NOMO-1 treated with DMSO at 0.1 percent for 48 hours (cell line): Measurements from ENCODE around the gene DLGAP4.

Source experiments
- DNase-seq: peaks from one replicate; lab custom pipeline; 2025; ENCODE audit not compliant: unreplicated experiment; lab: John Stamatoyannopoulos, UW

Gene DLGAP4

GRCh38 chr20:36306553-36307411 lies 643 bp downstream of the DLGAP4 start:
- DNase-seq: no peak

- DNase-seq: no peak
Measured at GRCh38 chr20:36307412-36308325, 1.5 kb downstream of the DLGAP4 start.

GRCh38 chr20:36308353-36308752 lies 2.2 kb downstream of the DLGAP4 start:
- no peak for DNase-seq

- no peak for DNase-seq
Measured at GRCh38 chr20:36308986-36309385, 2.8 kb downstream of the DLGAP4 start.

GRCh38 chr20:36309643-36310042 lies 3.5 kb downstream of the DLGAP4 start:
- no peak for DNase-seq

- no peak for DNase-seq
Measured at GRCh38 chr20:36310215-36310981, 4.3 kb downstream of the DLGAP4 start.

- DNase-seq: no peak
Measured at GRCh38 chr20:36311141-36311853, 5.2 kb downstream of the DLGAP4 start.

- DNase-seq: no peak
Measured at GRCh38 chr20:36311854-36312723, 6.0 kb downstream of the DLGAP4 start.

- DNase-seq: no peak
Measured at GRCh38 chr20:36312724-36313441, 6.7 kb downstream of the DLGAP4 start.

GRCh38 chr20:36313476-36313875 lies 7.3 kb downstream of the DLGAP4 start:
- no peak for DNase-seq

- no peak for DNase-seq
Measured at GRCh38 chr20:36313926-36314325, 7.8 kb downstream of the DLGAP4 start.

GRCh38 chr20:36314734-36315544 lies 8.8 kb downstream of the DLGAP4 start:
- DNase-seq: no peak

- no peak for DNase-seq
Measured at GRCh38 chr20:36315545-36316351, 9.6 kb downstream of the DLGAP4 start.

GRCh38 chr20:36317675-36318074 lies 11.5 kb downstream of the DLGAP4 start:
- DNase-seq: no peak

GRCh38 chr20:36318166-36318565 lies 12.0 kb downstream of the DLGAP4 start:
- no peak for DNase-seq

GRCh38 chr20:36319356-36320260 lies 13.5 kb downstream of the DLGAP4 start:
- DNase-seq: no peak
